Eye (tissue), 1 donor: Measurements from ENCODE around the gene MCF2L2.

Experiments used
- DNase-seq: peaks from one replicate; pipeline ENCODE4 v3.0.0-alpha.2; 2015

Gene MCF2L2

DNA sequence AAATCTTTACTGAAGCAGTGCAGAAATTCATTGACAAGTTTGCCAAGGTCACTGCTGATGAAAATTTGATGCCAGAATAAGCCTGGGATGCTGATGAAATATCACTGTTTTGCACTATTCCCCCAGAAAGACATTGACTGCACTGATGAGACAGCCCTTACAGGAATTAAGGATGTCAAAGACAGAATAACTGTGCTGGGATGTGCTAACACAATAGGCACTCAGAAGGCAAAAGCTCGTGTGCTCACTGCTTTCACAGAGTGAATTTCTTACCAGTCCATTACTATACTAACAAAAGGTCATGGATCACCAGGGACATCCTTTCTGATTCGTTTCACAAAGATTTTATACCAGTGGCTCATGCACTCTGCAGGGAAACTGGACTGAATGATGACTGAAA is 69.4 kb downstream of the MCF2L2 start:
- DNase-seq: no peak

GRCh38 chr3:183357564-183358079 is 70.8 kb downstream of the MCF2L2 start:
- DNase-seq: no peak

- no peak for DNase-seq
Observed at GRCh38 chr3:183356920-183357319, 71.5 kb downstream of the MCF2L2 start.

DNA sequence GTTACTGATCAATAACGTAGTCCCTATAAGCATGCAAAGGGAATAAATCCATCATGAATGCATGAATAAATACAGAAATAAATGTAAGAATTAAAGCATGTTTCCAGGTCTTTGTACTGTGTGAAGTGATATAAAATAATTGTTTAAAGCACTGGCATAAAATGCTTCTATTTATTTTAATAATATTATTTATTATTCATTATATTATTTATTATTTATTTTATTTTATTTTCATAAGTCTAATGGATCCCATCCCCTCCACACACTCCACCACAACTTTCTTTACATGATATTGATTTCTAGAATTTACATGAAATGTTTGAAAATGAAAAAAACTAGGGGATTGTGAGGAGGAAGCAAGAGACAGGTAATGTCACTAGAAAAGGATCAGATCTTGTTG is 73.5 kb downstream of the MCF2L2 start:
- DNase-seq: no peak

DNA sequence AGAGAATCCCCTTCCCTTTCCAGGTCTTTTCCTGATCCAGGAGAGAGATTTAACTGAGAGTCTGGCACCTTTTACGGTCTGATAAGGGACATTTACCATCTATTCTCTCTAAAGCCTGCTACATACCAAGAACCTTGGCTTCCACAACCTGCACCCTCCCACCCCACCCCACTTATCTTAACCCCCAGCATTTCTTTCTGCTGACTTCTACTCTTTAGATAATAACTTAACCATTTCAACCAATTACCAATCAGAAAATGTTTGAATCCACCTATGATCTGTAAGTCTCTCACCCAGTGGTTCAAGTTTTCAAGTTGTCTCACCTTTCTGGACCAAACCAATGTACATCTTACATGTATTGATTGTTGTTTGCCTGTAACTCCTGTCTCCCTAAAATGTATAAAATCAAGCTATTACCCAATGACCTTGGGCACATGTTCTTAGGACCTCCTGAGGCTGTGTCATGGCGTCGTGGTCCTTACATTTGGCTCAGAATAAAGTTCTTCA is 74.0 kb downstream of the MCF2L2 start:
- no peak for DNase-seq

GRCh38 chr3:183353421-183353820 is 75.0 kb downstream of the MCF2L2 start:
- no peak for DNase-seq

- no peak for DNase-seq
Observed at GRCh38 chr3:183350164-183350563, 78.3 kb downstream of the MCF2L2 start.

DNA sequence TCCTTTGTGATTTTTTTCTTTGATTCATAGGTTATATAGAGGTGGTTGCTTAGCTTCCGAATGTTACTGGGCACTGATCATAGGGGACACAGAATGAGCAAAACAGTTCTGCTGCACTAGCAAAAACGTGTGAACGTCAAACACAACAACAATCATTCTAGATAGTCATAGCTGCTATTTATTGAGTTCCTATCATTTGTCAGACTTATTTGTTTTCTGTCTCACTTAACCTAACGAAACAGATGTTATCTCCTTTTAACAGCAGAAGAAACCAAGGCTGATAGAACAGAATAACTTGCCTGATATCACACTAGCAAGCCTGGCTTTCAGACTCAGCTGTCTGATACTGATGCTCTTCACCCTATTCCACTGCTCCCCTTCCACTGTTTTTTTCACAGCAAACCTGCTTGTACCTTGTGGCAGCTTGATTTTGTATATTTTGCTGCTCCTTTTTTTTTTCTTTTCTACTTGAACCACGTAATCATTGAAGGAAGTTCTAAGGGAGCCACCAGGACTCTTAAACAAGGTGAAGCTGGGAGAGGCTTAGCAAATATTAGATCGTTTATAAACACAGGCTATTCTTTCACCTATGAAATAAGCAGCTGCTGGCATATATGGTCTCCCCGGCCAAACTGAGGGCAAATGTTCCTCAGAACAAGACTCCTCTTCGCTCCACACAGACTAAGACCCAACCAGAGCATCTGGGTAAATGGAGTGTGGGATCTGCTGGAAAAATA is 78.8 kb downstream of the MCF2L2 start:
- DNase-seq: no peak

DNA sequence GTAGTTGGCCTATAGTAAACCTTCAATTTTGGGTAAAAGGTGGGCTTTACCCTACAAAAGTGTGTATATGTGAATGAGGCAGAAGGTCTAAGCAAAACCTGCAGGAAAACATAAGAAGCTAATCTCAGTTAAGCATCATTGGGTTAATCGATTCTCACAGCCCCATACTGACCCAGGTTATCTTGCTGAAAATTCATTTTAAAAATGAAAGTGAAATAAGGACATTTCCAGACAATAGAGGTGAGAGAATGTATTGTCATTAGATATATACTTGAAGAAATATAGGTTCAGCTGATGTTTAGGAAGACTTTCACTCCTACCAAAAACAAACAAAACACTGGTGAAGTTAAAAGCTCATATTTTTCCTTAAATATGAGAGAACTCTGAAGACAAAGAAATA is 85.6 kb downstream of the MCF2L2 start:
- DNase-seq: no peak

DNA sequence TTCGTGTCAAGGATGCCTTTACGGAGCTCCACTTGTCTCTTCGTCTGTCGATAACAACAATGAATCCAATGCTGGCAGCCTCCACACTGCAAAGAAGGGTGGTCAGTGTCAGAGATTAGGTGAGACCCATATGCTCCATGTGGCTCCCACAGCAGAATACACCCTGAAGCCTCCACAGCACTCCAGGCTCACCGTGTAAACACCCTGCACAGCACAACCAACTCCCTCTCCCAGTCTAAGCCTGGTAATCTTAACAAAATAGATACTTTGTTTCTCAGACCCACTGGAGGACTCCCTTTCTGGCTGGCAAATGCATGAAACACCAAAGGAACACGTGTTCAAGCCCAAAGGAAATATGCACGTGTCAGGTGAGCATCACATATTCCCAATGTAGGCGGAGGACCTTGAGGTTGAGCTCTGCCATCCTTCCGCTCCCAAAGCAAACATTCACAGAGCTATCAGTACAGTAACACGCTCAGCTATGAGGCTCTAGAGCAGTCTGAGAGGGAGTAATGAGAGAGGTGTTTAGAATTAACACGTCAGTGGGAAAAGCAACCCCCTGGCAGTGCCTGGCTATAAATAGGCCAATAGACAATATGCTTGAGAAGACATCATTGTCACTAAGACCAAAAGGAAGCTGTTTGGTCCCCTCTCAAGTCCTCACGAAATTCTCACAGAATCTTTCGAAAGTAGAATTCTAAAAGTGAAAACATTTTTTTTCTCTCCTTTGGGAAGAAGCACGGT is 86.7 kb downstream of the MCF2L2 start:
- DNase-seq: no peak

- DNase-seq: no peak
Observed at GRCh38 chr3:183340222-183340621, 88.2 kb downstream of the MCF2L2 start.

DNA sequence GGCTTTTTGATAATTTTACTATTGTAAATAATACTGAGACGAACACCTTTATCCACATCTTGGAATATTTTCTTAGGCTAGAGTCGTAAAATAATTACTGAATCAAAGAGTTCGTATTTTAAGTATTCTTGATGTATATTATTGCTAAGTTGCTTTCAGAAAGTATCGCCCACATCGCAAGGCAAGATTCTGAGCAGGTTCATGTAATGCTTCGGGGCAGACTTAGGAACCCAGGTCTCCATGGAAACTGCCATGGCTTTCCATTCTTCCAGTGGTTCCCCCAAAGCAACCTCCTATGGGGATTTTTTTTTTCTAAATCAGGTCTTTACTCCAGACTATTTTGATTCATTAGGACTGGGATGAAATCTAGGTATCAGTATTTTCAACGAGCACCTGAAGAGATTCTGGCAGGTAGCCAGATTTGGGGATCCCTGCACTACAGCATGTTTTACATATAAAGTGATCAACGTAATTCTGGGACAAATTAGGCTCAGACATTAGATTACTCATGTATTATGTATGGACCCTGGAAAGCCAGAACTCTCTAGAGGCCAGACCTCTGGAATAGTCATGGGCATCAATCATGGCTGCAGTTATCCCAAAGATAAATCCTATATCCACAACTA is 88.8 kb downstream of the MCF2L2 start:
- peak; percentile 34 for DNase-seq

- DNase-seq: no peak
Observed at GRCh38 chr3:183338520-183338919, 89.9 kb downstream of the MCF2L2 start.

- no peak for DNase-seq
Observed at GRCh38 chr3:183332487-183332886, 95.9 kb downstream of the MCF2L2 start.

DNA sequence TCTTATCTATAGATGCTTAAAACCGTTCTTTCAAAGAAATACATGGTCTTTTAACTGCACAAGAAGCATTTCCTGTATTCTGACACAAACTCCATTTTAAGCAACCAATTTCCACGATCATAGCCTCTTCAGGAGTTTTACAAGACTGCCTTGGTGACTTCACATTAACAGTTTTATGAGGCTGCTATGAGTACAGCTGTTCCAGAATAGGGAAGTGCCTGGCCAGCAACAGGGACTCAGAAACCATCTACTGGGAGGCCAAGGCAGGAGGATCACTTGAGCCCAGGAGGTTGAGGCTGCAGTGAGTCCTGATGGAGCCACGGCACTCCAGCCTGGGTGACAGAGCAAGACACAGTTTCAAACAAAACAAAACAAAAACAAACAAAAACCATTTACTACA is 96.9 kb downstream of the MCF2L2 start:
- DNase-seq: no peak

DNA sequence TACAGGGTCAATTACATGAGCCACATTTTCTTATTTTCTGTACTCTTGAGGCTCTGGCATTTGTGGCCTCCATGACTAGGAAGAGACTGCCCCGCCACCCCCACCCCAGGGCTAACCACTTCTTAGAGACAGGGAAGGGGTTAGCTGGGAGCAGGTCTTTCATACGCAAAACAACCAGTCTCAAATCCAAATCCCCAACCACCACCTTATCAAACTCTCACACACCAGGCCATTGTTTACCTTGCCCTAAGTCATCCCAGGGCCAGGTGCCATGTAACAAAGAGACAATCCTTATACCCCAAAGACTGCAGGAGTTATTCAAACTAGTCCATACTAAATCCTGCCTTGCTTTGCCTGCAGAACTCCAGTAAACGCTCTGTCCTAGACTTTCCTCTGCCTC is 97.5 kb downstream of the MCF2L2 start:
- DNase-seq: no peak

GRCh38 chr3:183329543-183329942 is 98.9 kb downstream of the MCF2L2 start:
- no peak for DNase-seq

GRCh38 chr3:183328823-183329222 is 99.6 kb downstream of the MCF2L2 start:
- no peak for DNase-seq

- no peak for DNase-seq
Observed at GRCh38 chr3:183328164-183328563, 100.3 kb downstream of the MCF2L2 start.

DNA sequence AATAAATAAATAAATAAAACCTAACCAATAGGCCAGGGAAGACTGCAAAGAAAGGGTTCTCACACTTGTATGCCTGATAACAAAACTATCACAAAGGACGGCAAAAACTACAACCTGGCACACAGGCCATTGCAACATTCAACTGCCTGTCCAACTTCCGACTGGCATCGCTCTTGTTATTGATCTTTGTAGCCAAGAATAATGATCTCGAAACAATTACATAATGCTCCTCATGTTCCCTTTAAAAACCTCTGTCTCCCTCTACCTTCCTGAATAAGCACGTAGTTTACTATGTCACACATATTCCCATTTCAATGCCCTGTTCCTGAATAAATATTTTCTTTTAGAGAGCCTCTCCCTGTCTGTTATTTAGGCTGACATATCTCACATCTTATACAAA is 101.1 kb downstream of the MCF2L2 start:
- no peak for DNase-seq

DNA sequence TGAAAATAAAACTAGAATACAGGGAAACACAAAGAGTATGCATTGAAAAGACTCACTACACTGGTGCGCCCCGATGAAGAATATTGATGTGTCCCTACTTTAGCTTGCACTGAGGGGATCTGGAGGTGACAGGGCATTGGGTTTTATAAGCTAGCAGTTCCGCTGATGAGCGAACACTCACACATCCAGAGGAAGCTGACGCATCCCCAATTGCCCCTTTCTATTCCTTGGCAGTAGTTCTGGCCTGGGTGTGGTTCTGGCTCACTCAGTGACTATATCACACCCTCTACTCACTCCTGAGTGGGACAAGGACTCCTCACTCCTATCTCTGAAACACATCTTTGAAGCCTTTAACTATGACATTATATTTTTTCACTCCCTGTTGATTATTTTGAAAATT is 104.3 kb downstream of the MCF2L2 start:
- DNase-seq: no peak

- no peak for DNase-seq
Observed at GRCh38 chr3:183319371-183319770, 109.0 kb downstream of the MCF2L2 start.

- DNase-seq: no peak
Observed at GRCh38 chr3:183318877-183319276, 109.5 kb downstream of the MCF2L2 start.
